ENCODE data around the gene IRGQ.

DNA sequence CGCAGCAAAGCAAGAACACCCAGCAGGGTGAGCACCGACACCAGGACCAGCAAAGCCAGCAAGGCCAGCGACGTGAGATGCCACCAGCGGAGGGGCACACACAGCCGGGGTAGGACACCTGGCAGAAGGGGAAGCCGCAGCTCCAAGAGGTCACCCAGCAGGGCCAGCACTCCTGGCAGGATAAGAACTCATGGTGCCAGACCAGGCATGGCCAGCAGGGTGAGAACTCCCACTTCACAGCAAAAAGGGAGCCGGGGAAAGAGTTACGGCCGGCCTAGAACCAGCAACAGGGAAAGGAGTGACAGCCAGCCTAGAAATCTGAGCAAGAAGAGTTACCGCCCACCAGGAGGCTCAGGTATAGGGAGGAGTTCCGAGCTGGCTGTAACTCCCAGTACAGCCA lies 16.4 kb upstream of the IRGQ start:
- TF ChIP-seq EZH2phosphoT487 (IDR thresholded peaks at IDR 0.05; ENCODE audit: insufficient read depth, low read depth) (no peak), EZH2 (IDR thresholded peaks at IDR 0.05; ENCODE audit: insufficient read depth, poor library complexity, severe bottlenecking) (no peak)

Data from GM23248 (cell line).